PC-9 (cell line): ENCODE data around the gene COX4I1. TPM values are rescaled to one million over a fixed set of nuclear protein-coding genes. Genes with fewer than 3 reads are reported as not detected.

Source experiments
- BruUV-seq: library from RNA; stranded (reverse); fragments of 400-500 nt; replicated peaks from 2 replicates; lab custom pipeline; 2021; lab: Mats Ljungman, UMichigan
- CTCF ChIA-PET: fragments of 300-600 bp; sonication (Branson Sonifier 250); formaldehyde crosslinking; loops from one replicate; lab custom pipeline; 2022; ENCODE audit warnings: antibody characterized with exemption; lab: Charles Lee
- POLR2A ChIA-PET: fragments of 300-600 bp; sonication (Branson Sonifier 250); formaldehyde crosslinking; loops from one replicate; lab custom pipeline; 2022; ENCODE audit warnings: antibody characterized with exemption; ENCODE audit not compliant: unreplicated experiment; lab: Charles Lee
- DNase-seq, 2 experiments: peaks; one replicate each; pipeline versions ENCODE4 v3.0.0 to v3.0.0-alpha.2; 2015 to 2022; ENCODE audit warnings: mixed read lengths in 1 of 2
- H2AFZ ChIP-seq: fragments of 200-600 bp; sonication (generic); 2 replicates; pipeline ENCODE4 v1.8.1; 2017; ENCODE audit warnings: antibody characterized with exemption
- H3F3A ChIP-seq: fragments of 200-600 bp; sonication (generic); 2 replicates; pipeline ENCODE4 v1.8.1; 2017; ENCODE audit warnings: antibody characterized with exemption, mild to moderate bottlenecking, low read depth; ENCODE audit not compliant: insufficient read depth
- H3K27ac ChIP-seq: fragments of 200-600 bp; sonication (generic); 2 replicates; pipeline ENCODE4 v1.6.1; 2016; ENCODE audit warnings: mixed run types
- H3K27me3 ChIP-seq: fragments of 200-600 bp; sonication (generic); 2 replicates; pipeline ENCODE4 v1.6.1; 2016; ENCODE audit warnings: low read depth, mixed run types; ENCODE audit not compliant: insufficient read depth
- H3K36me3 ChIP-seq: fragments of 200-600 bp; sonication (generic); 2 replicates; pipeline ENCODE4 v1.6.1; 2016; ENCODE audit warnings: low read depth, mixed run types
- H3K4me1 ChIP-seq: fragments of 200-600 bp; sonication (generic); replicated peaks from 2 replicates; pipeline ENCODE4 v1.6.1; 2016; ENCODE audit warnings: mixed run types; ENCODE audit not compliant: insufficient read depth
- H3K4me2 ChIP-seq: fragments of 200-600 bp; sonication (generic); 2 replicates; pipeline ENCODE4 v1.6.1; 2017; ENCODE audit warnings: mixed run types
- H3K4me3 ChIP-seq: fragments of 200-600 bp; sonication (generic); 2 replicates; pipeline ENCODE4 v1.6.1; 2016; ENCODE audit warnings: mixed run types
- H3K79me2 ChIP-seq: fragments of 200-600 bp; sonication (generic); 2 replicates; pipeline ENCODE4 v1.6.1; 2017; ENCODE audit warnings: low read depth, mixed run types
- H3K9me2 ChIP-seq: fragments of 200-600 bp; sonication (generic); 2 replicates; pipeline ENCODE4 v1.8.1; 2017; ENCODE audit warnings: mild to moderate bottlenecking; ENCODE audit not compliant: insufficient read depth
- H3K9me3 ChIP-seq: fragments of 200-600 bp; sonication (generic); 2 replicates; pipeline ENCODE4 v1.8.1; 2016; ENCODE audit warnings: low read depth; ENCODE audit not compliant: insufficient read depth
- H4K20me1 ChIP-seq: fragments of 200-600 bp; sonication (generic); 2 replicates; pipeline ENCODE4 v1.8.1; 2017; ENCODE audit not compliant: insufficient read depth
- CTCF ChIP-seq: fragments of 200-600 bp; sonication (generic); conservative IDR thresholded peaks from 2 replicates; pipeline ENCODE4 v1.6.1; 2017; ENCODE audit warnings: mixed run types, antibody characterized with exemption, mild to moderate bottlenecking, moderate library complexity
- EZH2 ChIP-seq: fragments of 200-600 bp; sonication (generic); IDR thresholded peaks from 2 replicates; pipeline ENCODE4 v1.8.0; 2017; ENCODE audit warnings: antibody characterized with exemption, low read depth
- intact Hi-C: fragments of 100-400 bp; cut with micrococcal nuclease; formaldehyde crosslinking; loops from one replicate; pipeline ENCODE4 v1.10.0; 2022; ENCODE audit not compliant: unreplicated experiment
- total RNA-seq: library from RNA; stranded (reverse); gene quantifications from 2 replicates; pipeline ENCODE4 v1.2.3, GENCODE V29; 2021

Gene COX4I1
- total RNA-seq, 1 experiment from 2014 or later, result 468 TPM

- TSS peak; percentile 21 for BruUV-seq
- TF ChIP-seq CTCF (no peak), EZH2 (no peak)
- Histone ChIP-seq H3F3A (peaks cover 42% of the 10 kb centered on the region), H3K4me3 (peak overlapping the region; percentile 91), H2AFZ (peak overlapping the region; percentile 84), H3K36me3 (no peaks in the 10 kb centered on the region), H3K27me3 (no peaks in the 10 kb centered on the region), H3K79me2 (peaks cover 37% of the 10 kb centered on the region), H3K9me2 (no peaks in the 10 kb centered on the region), H3K4me1 (peaks cover 74% of the 10 kb centered on the region), H4K20me1 (no peaks in the 10 kb centered on the region), H3K27ac (peak overlapping the region; percentile 33), H3K4me2 (peak overlapping the region; percentile 70), H3K9me3 (no peaks in the 10 kb centered on the region)
- DNase-seq, result peak in 1 of 2 experiments; percentile 50
- ChIA-PET POLR2A (no interaction called here), CTCF (no interaction called here)
- intact Hi-C loops, result loop anchor here (2.0 kb wide), 1 partner anchor 137 kb away; the partner anchor contains the start of gene GSE1
Measured at GRCh38 chr16:85750146-85750826, 49.2 kb upstream of the COX4I1 start.

GRCh38 chr16:85750827-85751697, 48.4 kb upstream of the COX4I1 start, which contains the start of gene C16orf74:
Gene C16orf74, minus strand, starts transcription at chr16:85751096. Its CDS starts 15,879 bp downstream, at chr16:85735217.
- H3K27me3 ChIP-seq, result no peaks in the 10 kb centered on the region
- no peaks in the 10 kb centered on the region for H4K20me1 ChIP-seq
- ChIA-PET CTCF (no interaction called here), POLR2A (no interaction called here)
- intact Hi-C loops, result loop anchor here (2.0 kb wide), 1 partner anchor 138 kb away; the partner anchor contains the start of gene GSE1
- peak within 1 kb of the TSS; percentile 91 for H3K4me2 ChIP-seq
- peak within 1 kb of the TSS; percentile 74 for H3K27ac ChIP-seq
- no peaks in the 10 kb centered on the region for H3K9me2 ChIP-seq
- H3K4me3 ChIP-seq, result peak within 1 kb of the TSS; percentile 91
- no peaks in the 10 kb centered on the region for H3K9me3 ChIP-seq
- peaks cover 31% of the 10 kb centered on the region for H3K79me2 ChIP-seq
- no peaks in the 10 kb centered on the region for H3K36me3 ChIP-seq
- DNase-seq, result peak in 1 of 2 experiments; percentile 73
- TF ChIP-seq CTCF, result no peak
- TF ChIP-seq EZH2, result no peak
- H2AFZ ChIP-seq, result peak within 1 kb of the TSS; percentile 84
- BruUV-seq, result no TSS peak
- peaks cover 38% of the 10 kb centered on the region for H3F3A ChIP-seq
- H3K4me1 ChIP-seq, result peaks cover 66% of the 10 kb centered on the region
